Sigmoid colon (tissue), 7 donors: Measurements from ENCODE around the gene SMC1B. TPM values are rescaled to one million over a fixed set of nuclear protein-coding genes. Genes with fewer than 3 reads are reported as not detected.

Experiments
- DNase-seq: peaks from one replicate; pipeline ENCODE4 v3.0.0-alpha.2; 2019
- H3K27ac ChIP-seq, 4 donors: fragments of 200-600 bp; sonication (generic); one replicate each; pipeline ENCODE4 v1.5.1; 2016 to 2019; ENCODE audit warnings: mild to moderate bottlenecking in 1 of 4
- H3K27me3 ChIP-seq, 3 donors: fragments of 200-600 bp; sonication (generic); one replicate each; pipeline ENCODE4 v1.5.1; 2019; ENCODE audit warnings: mild to moderate bottlenecking in 1 of 3
- H3K36me3 ChIP-seq, 4 donors: fragments of 200-600 bp; sonication (generic); one replicate each; pipeline ENCODE4 v1.5.1; 2016 to 2019
- H3K4me1 ChIP-seq, 4 donors: fragments of 200-600 bp; sonication (generic); one replicate each; pipeline ENCODE4 v1.5.1; 2017 to 2019
- H3K4me3 ChIP-seq, 4 donors: fragments of 200-600 bp; sonication (generic); one replicate each; pipeline ENCODE4 v1.5.1; 2017 to 2019; ENCODE audit warnings: mild to moderate bottlenecking in 2 of 4, moderate library complexity in 1 of 4
- H3K9me3 ChIP-seq, 4 donors: fragments of 200-600 bp in 3 of 4; sonication (generic) in 3 of 4; one replicate each; pipeline versions ENCODE4 v1.5.1 to v1.6.1; 2013 to 2019
- EP300 ChIP-seq, 4 donors: sonication (generic); formaldehyde crosslinking; IDR thresholded peaks; one replicate each; pipeline ENCODE4 v1.6.1; 2017; ENCODE audit warnings: antibody characterized with exemption in 4 of 4
- POLR2A ChIP-seq, 2 donors: fragments of 450-650 bp; IDR thresholded peaks; one replicate each; pipeline ENCODE4 v1.6.1; 2016; ENCODE audit warnings: antibody characterized with exemption in 2 of 2, mild to moderate bottlenecking in 2 of 2, moderate library complexity in 2 of 2
- POLR2AphosphoS5 ChIP-seq, 4 donors: sonication (generic); formaldehyde crosslinking; IDR thresholded peaks; one replicate each; pipeline ENCODE4 v1.6.1; 2017; ENCODE audit warnings: antibody characterized with exemption in 4 of 4
- WGBS, 2 donors: extraction: QIAGEN DNeasy Blood & Tissue Kit; methylation state at CpG; one replicate each; pipeline ENCODE4 v1.1.7; 2013; 5-methylcytosine and 5-hydroxymethylcytosine counted together
- intact Hi-C: fragments of 100-400 bp; cut with DNase I; formaldehyde crosslinking; loops from one replicate; pipeline ENCODE4 v1.15.1; 2023
- polyA plus RNA-seq, 3 donors: library from polyadenylated mRNA; stranded (reverse); fragments of 200-250 nt; gene quantifications; one replicate each; pipeline ENCODE4 v1.2.3, GENCODE V29; 2013
- total RNA-seq, 4 donors: library from RNA; depleted of rRNA; stranded (reverse); fragments of >200 nt; gene quantifications; one replicate each; pipeline ENCODE4 v1.1.0, GENCODE V29; 2016
- TF ChIP-seq, protein P1 (sequence below), 4 experiments: fragments of 450-650 bp in 3 of 4; fragments of 200-600 bp in 1 of 4; IDR thresholded peaks; one replicate each; pipeline ENCODE4 v1.5.1; 2016 to 2019; ENCODE audit warnings: antibody characterized with exemption in 4 of 4, mild to moderate bottlenecking in 3 of 4, moderate library complexity in 2 of 4
- donor health status: healthy with polysubstance abuse.
- donor health status: Bipolar disorder and iron deficiency.
- donor health status: healthy.

SMC1B gene
- total and polyA plus RNA-seq, 7 donors = 0.07 TPM; not detected in 6

DNA sequence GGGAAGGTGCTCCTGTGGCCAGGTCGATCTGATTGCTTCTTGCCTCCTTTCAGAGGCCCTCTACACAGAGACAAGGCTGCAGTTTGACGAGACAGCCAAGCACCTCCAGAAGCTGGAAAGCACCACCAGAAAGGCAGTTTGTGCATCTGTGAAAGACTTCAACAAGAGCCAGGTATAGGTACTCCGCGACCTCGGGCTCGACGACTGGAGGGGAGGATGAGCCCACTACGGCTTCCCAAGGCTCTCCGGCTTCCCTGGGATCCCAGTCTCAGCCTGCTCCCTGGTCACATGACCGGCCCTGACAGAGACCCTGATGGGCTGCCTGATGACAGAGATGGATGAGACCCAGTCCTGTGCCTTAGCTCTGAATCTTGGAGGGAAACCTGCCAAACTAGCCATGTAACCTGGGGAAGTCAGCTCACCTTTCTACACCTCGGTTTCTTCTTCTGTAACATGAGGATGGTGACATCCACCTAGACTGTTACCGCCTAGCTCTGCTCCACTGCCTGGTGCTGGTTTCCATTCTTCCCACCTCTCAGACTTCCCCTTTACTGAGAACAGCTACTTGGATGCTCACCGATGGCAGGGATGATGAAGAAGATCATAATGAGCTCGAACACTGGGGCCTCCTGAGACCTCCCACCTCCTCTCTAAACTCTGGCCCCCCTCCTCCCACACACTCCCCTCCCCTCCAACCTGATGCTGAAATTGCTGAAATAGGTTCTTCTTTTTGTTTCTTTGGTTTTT is 9.0 kb upstream of the SMC1B start:
- Histone ChIP-seq H3K36me3 (no peaks in the 10 kb centered on the region), H3K27ac (no peak overlapping the region), H3K9me3 (no peaks in the 10 kb centered on the region), H3K27me3 (peaks cover 0 to 5% (median 0%) of the 10 kb centered on the region in 3 donors), H3K4me1 (no peaks in the 10 kb centered on the region), H3K4me3 (no peak overlapping the region)
- TF ChIP-seq POLR2A (IDR thresholded peaks at IDR 0.05) (no peak), EP300 (IDR thresholded peaks at IDR 0.05) (no peak), POLR2AphosphoS5 (IDR thresholded peaks at IDR 0.05) (no peak)
- TF ChIP-seq, protein P1, sequence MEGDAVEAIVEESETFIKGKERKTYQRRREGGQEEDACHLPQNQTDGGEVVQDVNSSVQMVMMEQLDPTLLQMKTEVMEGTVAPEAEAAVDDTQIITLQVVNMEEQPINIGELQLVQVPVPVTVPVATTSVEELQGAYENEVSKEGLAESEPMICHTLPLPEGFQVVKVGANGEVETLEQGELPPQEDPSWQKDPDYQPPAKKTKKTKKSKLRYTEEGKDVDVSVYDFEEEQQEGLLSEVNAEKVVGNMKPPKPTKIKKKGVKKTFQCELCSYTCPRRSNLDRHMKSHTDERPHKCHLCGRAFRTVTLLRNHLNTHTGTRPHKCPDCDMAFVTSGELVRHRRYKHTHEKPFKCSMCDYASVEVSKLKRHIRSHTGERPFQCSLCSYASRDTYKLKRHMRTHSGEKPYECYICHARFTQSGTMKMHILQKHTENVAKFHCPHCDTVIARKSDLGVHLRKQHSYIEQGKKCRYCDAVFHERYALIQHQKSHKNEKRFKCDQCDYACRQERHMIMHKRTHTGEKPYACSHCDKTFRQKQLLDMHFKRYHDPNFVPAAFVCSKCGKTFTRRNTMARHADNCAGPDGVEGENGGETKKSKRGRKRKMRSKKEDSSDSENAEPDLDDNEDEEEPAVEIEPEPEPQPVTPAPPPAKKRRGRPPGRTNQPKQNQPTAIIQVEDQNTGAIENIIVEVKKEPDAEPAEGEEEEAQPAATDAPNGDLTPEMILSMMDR (IDR thresholded peaks at IDR 0.05) = no peak
- no peak for DNase-seq
- 93 to 94% methylated on average over 14 of the region's 14 CpGs for WGBS, 2 donors
- intact Hi-C loops = no loop called here

DNA sequence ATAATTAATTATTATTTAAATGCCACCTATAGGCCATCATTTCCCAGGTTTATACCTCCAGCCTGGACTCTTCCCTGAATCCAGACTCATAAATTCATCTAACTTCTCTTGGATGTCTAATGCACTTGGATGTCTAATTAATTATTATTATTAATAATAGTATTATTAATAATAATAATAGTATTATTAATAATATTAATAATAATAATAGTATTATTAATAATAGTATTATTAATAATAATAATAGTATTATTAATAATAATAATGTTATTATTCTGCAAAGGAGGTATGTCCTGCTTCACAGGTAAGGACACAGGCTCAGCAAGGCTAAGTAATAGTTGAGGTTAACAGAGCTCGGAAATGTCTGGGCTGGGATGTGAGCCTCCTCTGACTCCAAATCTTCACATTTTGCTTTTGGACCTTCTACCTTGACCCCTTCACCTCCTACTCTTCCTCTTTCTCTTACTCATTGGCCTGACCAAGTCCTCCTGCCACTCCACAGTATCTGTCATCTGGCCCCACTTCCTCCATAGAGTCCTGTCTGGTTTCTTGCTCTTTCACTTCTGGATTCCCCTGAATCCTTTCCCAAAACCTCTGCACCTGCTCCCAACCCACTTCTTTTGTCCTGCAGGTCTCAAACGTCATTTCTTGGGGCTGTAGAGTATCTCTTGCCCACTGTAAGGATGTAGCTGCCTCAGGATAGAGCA is 8.1 kb upstream of the SMC1B start:
- Histone ChIP-seq H3K4me1 (no peaks in the 10 kb centered on the region), H3K9me3 (no peaks in the 10 kb centered on the region), H3K27ac (no peak overlapping the region), H3K27me3 (peaks cover 0 to 2% (median 0%) of the 10 kb centered on the region in 3 donors), H3K36me3 (no peaks in the 10 kb centered on the region), H3K4me3 (no peak overlapping the region)
- intact Hi-C loops = no loop called here
- 71 to 72% methylated on average over 2 of the region's 2 CpGs for WGBS, 2 donors
- TF ChIP-seq, protein P1 (IDR thresholded peaks at IDR 0.05) = no peak
- TF ChIP-seq POLR2A (IDR thresholded peaks at IDR 0.05) = no peak
- DNase-seq = no peak

DNA sequence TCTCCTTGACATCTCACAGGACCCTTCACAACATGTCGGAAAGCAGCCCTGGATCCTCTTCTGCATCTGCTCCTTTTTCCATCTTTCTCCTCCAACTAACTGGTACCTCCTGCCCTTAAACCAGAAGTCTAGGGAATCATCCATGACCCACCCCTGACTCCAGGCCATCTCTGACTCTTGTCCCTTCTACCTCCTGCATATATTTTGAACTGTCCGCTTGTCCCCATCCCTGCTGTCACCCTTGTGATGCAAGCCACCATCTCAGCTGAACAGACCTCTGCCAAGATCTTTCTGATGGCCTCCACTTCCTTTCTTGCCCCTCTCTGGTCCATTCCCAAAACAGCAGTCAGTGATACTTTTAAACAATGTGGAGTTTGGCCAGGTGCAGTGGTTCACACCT is 7.1 kb upstream of the SMC1B start:
- TF ChIP-seq POLR2AphosphoS5 (IDR thresholded peaks at IDR 0.05) (no peak), EP300 (IDR thresholded peaks at IDR 0.05) (no peak), POLR2A (IDR thresholded peaks at IDR 0.05) (no peak)
- intact Hi-C loops = no loop called here
- Histone ChIP-seq H3K36me3 (no peaks in the 10 kb centered on the region), H3K27ac (no peak overlapping the region), H3K4me1 (no peaks in the 10 kb centered on the region), H3K27me3 (no peaks in the 10 kb centered on the region), H3K4me3 (no peak overlapping the region), H3K9me3 (no peaks in the 10 kb centered on the region)
- WGBS, 2 donors = 97% methylated on average over 2 of the region's 2 CpGs
- no peak for DNase-seq

DNA sequence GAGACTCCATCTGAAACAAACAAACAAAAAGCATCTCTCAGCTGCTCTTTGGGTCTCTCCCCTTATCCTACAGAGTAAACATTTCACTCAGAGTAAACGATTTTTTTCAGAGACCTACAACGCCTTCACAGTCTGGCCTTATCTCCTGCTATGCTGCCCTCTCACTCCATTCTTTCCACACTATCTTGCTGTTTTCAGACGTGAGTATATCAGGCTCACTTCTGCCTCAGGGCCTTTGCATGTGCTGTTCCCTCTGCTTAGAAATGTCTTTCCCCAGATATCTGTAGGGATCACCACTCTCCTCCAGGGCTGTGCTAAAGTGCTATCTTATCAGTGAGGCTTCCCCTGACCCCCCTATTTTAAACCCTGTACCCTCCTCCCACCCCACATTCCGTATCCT is 6.6 kb upstream of the SMC1B start:
- no peak for DNase-seq
- H3K9me3 ChIP-seq = no peaks in the 10 kb centered on the region
- intact Hi-C loops = no loop called here
- H3K27ac ChIP-seq = no peak overlapping the region
- no peaks in the 10 kb centered on the region for H3K36me3 ChIP-seq
- TF ChIP-seq POLR2AphosphoS5 (IDR thresholded peaks at IDR 0.05) (no peak), POLR2A (IDR thresholded peaks at IDR 0.05) (no peak), EP300 (IDR thresholded peaks at IDR 0.05) (no peak)
- TF ChIP-seq, protein P1 (IDR thresholded peaks at IDR 0.05) = no peak
- 68 to 83% methylated on average over 4 of the region's 4 CpGs for WGBS, 2 donors
- no peaks in the 10 kb centered on the region for H3K27me3 ChIP-seq
- H3K4me3 ChIP-seq = no peak overlapping the region
- H3K4me1 ChIP-seq = no peaks in the 10 kb centered on the region

DNA sequence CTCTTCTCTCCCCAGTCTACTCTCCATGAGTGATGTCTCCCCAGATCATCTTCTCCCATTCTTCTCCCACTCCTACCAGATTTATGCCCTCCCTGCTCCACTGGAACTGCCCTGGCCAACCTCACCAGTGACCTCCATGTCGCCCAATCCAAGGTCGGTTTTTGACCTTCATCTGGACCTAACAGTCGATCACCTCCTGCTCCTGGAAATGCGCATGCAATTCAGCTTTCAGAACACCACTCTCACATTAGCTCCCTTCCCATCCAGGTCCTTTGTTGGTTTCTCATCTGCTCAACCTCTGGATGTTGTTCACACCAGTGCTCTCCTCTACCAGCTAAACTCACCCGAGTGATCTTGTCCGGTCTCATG is 5.4 kb upstream of the SMC1B start:
- no peaks in the 10 kb centered on the region for H3K9me3 ChIP-seq
- H3K27me3 ChIP-seq = no peaks in the 10 kb centered on the region
- 94 to 95% methylated on average over 6 of the region's 6 CpGs for WGBS, 2 donors

More for the DNA sequence above, 5.4 kb upstream of the SMC1B start:
- Histone ChIP-seq H3K4me1 (peaks cover 0 to 5% (median 1%) of the 10 kb centered on the region in 4 donors), H3K4me3 (no peak overlapping the region), H3K27ac (no peak overlapping the region), H3K36me3 (no peaks in the 10 kb centered on the region)
- intact Hi-C loops = no loop called here
- no peak for DNase-seq
- no peak for TF ChIP-seq POLR2AphosphoS5 (IDR thresholded peaks at IDR 0.05)
- TF ChIP-seq POLR2A (IDR thresholded peaks at IDR 0.05) = no peak
- TF ChIP-seq, protein P1 (IDR thresholded peaks at IDR 0.05) = no peak
- TF ChIP-seq EP300 (IDR thresholded peaks at IDR 0.05) = no peak
